WI38 (cell line): ENCODE data around the gene TXN.
"Not testable (repeated sequence)": the region's sequence is repeated elsewhere in the genome, so short reads cannot be mapped to it uniquely, and the experiment has no call there.

ENCODE experiments used
- H3K4me3 ChIP-seq: 2 replicates; pipeline ENCODE4 v1.5.1; 2011; ENCODE audit warnings: low read depth, mild to moderate bottlenecking, control low read depth, low read length
- CTCF ChIP-seq: IDR thresholded peaks from 2 replicates; pipeline ENCODE4 v1.5.1; 2012; ENCODE audit warnings: low read depth, mild to moderate bottlenecking, control low read depth, low read length

The TXN gene

GRCh38 chr9:110197330-110198187 lies 58.7 kb downstream of the TXN start:
- peak; percentile 41 for TF ChIP-seq CTCF
- no peak overlapping the region for H3K4me3 ChIP-seq

GRCh38 chr9:110196084-110196499 lies 60.2 kb downstream of the TXN start:
- not testable (repeated sequence) for H3K4me3 ChIP-seq
